ENCODE measurements around the gene TEKT1. TPM values are rescaled to one million over a fixed set of nuclear protein-coding genes. Genes with fewer than 3 reads are reported as not detected.

TEKT1 gene
- total RNA-seq, 1 experiment from 2014 or later, result not detected

DNA sequence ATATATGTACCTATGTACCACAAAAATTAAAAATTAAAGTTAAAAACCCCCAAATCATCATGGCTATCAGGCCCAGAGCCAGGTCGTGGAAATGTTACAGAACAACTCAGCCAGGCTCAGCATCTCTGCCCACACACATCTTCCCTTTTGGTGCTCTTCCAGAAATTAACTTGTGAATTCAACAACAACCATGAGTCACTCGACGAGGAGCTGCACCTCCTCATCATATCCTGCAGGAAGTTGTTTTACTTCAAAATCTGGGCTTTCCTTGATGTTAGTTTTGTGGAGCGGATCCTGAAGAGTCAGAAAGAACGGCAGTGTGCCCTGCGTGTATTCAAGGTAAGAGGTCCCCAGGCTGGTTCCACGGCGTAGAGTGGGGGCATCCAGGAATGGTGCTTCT lies 44.9 kb downstream of the TEKT1 start:
- H2AFZ ChIP-seq (ENCODE audit: low read depth, low read length, poor library complexity, severe bottlenecking), result no peak overlapping the region
- H3K9me2 ChIP-seq (ENCODE audit: insufficient read depth), result no peaks in the 10 kb centered on the region
- no peak overlapping the region for H3K9ac ChIP-seq (ENCODE audit: low read length)
- no peak overlapping the region for H3K4me3 ChIP-seq (replicated peaks in 1 of 2; ENCODE audit: low read depth in 1 of 2, low read length in 2 of 2)
- DNase-seq (ENCODE audit: low read depth, low spot score), result no peak
- H3K79me2 ChIP-seq (ENCODE audit: insufficient read depth, low read length), result no peaks in the 10 kb centered on the region
- no peaks in the 10 kb centered on the region for H3K36me3 ChIP-seq (ENCODE audit: control insufficient read depth in 1 of 2, insufficient read depth in 2 of 2, low read length in 2 of 2)
- RAD21 ChIA-PET (ENCODE audit: low non-redundant PET in 1 of 2, low total read pairs in 2 of 2, uncharacterized antibody in 2 of 2, unreplicated experiment in 2 of 2), result no interaction called here
- TF ChIP-seq ATF3 (IDR thresholded peaks at IDR 0.05), result no peak
- TF ChIP-seq TCF7L2 (IDR thresholded peaks at IDR 0.05; ENCODE audit: borderline replicate concordance, extremely low read depth, insufficient read depth, insufficient read length), result no peak
- TF ChIP-seq EZH2phosphoT487 (IDR thresholded peaks at IDR 0.05; ENCODE audit: borderline replicate concordance), result no peak
- no peak for TF ChIP-seq CBX3 (IDR thresholded peaks at IDR 0.05; ENCODE audit: low read depth)
- no peak for TF ChIP-seq SIN3A (IDR thresholded peaks at IDR 0.05; ENCODE audit: low read depth)
- no peak for TF ChIP-seq POLR2A (IDR thresholded peaks at IDR 0.05; ENCODE audit: borderline replicate concordance, extremely low read depth, insufficient read depth, insufficient read length)
- TF ChIP-seq, protein P1, sequence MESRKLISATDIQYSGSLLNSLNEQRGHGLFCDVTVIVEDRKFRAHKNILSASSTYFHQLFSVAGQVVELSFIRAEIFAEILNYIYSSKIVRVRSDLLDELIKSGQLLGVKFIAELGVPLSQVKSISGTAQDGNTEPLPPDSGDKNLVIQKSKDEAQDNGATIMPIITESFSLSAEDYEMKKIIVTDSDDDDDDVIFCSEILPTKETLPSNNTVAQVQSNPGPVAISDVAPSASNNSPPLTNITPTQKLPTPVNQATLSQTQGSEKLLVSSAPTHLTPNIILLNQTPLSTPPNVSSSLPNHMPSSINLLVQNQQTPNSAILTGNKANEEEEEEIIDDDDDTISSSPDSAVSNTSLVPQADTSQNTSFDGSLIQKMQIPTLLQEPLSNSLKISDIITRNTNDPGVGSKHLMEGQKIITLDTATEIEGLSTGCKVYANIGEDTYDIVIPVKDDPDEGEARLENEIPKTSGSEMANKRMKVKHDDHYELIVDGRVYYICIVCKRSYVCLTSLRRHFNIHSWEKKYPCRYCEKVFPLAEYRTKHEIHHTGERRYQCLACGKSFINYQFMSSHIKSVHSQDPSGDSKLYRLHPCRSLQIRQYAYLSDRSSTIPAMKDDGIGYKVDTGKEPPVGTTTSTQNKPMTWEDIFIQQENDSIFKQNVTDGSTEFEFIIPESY (IDR thresholded peaks at IDR 0.05; ENCODE audit: extremely low read depth, insufficient replicate concordance, low read length), result no peak
- TF ChIP-seq ZNF274 (IDR thresholded peaks at IDR 0.05; ENCODE audit: low read depth, low read length), result no peak
- no peak for TF ChIP-seq ELF1 (IDR thresholded peaks at IDR 0.05; ENCODE audit: borderline replicate concordance, low read depth)
- TF ChIP-seq JUND (IDR thresholded peaks at IDR 0.05), result no peak
- no peak for TF ChIP-seq POLR2AphosphoS5 (IDR thresholded peaks at IDR 0.05; ENCODE audit: low read depth, low read length)
- TF ChIP-seq, protein P2, sequence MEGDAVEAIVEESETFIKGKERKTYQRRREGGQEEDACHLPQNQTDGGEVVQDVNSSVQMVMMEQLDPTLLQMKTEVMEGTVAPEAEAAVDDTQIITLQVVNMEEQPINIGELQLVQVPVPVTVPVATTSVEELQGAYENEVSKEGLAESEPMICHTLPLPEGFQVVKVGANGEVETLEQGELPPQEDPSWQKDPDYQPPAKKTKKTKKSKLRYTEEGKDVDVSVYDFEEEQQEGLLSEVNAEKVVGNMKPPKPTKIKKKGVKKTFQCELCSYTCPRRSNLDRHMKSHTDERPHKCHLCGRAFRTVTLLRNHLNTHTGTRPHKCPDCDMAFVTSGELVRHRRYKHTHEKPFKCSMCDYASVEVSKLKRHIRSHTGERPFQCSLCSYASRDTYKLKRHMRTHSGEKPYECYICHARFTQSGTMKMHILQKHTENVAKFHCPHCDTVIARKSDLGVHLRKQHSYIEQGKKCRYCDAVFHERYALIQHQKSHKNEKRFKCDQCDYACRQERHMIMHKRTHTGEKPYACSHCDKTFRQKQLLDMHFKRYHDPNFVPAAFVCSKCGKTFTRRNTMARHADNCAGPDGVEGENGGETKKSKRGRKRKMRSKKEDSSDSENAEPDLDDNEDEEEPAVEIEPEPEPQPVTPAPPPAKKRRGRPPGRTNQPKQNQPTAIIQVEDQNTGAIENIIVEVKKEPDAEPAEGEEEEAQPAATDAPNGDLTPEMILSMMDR (IDR thresholded peaks at IDR 0.05 in 2 of 3, conservative IDR thresholded peaks at IDR 0.05 in 1 of 3; ENCODE audit: borderline replicate concordance in 1 of 3, insufficient read depth in 1 of 3, low read depth in 2 of 3, low read length in 2 of 3), result no peak
- no peak for TF ChIP-seq FOSL1 (IDR thresholded peaks at IDR 0.05; ENCODE audit: low read depth)
- H3K27ac ChIP-seq (ENCODE audit: low read depth, low read length), result no peak overlapping the region
- intact Hi-C loops (cut with micrococcal nuclease), result no loop called here
- no TSS peak for BruUV-seq (replicated peaks)
- POLR2A ChIA-PET, result no interaction called here
- no peaks in the 10 kb centered on the region for H3K9me3 ChIP-seq (ENCODE audit: control insufficient read depth in 1 of 2, insufficient read depth in 1 of 2, low read depth in 1 of 2, low read length in 2 of 2)
- H4K20me1 ChIP-seq (ENCODE audit: insufficient read depth), result no peaks in the 10 kb centered on the region
- no peak for ATAC-seq
- no peaks in the 10 kb centered on the region for H3K4me1 ChIP-seq (ENCODE audit: control insufficient read depth in 1 of 2, insufficient read depth in 2 of 2, low read length in 2 of 2)
- peaks cover 71% of the 10 kb centered on the region for H3K27me3 ChIP-seq (ENCODE audit: insufficient read depth, low read length)
- CTCF ChIA-PET, result no interaction called here
- H3K4me2 ChIP-seq (ENCODE audit: low read length), result no peak overlapping the region
